SKM-1 (cell line): ENCODE data around the gene SNX13.

Experiments
- DNase-seq: peaks from one replicate; lab custom pipeline; 2025; ENCODE audit not compliant: unreplicated experiment; lab: John Stamatoyannopoulos, UW

Gene SNX13

GRCh38 chr7:17940302-17940883 lies at the start of gene SNX13:
TSS of gene SNX13 (minus strand) at chr7:17940494. CDS start at chr7:17940295, 199 bp downstream.
- DNase-seq, result peak; percentile 46

GRCh38 chr7:17989546-17989945 lies 49.3 kb upstream of the SNX13 start:
- no peak for DNase-seq

DNA sequence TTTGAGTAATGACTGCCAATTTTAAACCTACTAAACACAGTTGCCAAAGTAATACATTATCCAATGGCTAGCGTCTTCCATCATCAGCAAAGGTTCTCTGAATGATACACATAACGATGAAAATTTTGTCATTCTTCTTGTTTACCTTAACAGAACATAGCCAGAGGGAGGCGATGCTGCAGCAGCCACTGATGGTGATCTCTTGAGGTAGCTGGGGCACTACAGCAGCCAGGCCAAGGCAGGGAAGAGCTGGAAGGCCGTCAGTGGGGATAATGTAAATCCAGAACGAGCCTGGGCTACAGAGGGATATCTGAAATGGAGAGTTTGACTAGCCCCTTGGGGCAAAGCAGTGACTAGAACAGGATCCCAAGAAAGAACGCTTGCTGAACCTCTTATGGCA lies 48.6 kb upstream of the SNX13 start:
- no peak for DNase-seq

DNA sequence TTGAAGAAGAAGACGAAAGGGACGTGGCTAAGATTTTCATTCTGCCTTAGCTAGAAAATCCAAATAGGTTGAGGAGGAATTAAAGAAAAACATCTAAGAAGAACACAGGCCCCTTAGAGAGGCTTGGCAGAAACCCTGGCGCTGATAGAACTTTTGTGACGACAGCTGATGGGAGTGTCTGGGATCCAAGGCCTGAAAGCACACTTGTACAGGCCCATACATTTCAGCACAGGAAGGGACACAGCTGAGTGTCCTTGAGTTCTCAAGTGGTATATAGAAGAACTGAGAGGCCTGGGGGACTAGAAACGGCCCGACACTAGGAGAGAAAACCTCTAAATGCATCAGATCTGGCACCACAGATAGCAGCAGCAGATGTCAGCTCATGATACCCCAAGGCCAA lies 47.8 kb upstream of the SNX13 start:
- no peak for DNase-seq

DNA sequence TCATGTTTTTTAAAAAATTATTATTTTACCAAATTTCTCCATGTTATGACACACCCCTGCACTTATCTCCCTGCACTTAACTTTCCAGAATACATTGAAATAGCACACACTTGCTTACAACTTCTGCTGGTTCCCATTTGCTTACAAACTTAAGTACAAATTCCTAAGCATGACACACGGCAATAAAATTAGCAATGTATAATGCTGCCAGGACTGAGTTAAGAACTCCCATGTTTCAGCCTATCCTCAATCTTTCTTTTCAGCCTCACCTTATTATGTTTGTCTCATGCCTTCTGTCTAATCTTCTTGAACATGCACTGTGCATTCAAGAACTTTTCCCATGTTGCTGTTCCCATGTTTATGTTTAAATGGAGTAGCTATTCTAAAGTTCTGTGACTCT lies 46.6 kb upstream of the SNX13 start:
- DNase-seq, result no peak

DNA sequence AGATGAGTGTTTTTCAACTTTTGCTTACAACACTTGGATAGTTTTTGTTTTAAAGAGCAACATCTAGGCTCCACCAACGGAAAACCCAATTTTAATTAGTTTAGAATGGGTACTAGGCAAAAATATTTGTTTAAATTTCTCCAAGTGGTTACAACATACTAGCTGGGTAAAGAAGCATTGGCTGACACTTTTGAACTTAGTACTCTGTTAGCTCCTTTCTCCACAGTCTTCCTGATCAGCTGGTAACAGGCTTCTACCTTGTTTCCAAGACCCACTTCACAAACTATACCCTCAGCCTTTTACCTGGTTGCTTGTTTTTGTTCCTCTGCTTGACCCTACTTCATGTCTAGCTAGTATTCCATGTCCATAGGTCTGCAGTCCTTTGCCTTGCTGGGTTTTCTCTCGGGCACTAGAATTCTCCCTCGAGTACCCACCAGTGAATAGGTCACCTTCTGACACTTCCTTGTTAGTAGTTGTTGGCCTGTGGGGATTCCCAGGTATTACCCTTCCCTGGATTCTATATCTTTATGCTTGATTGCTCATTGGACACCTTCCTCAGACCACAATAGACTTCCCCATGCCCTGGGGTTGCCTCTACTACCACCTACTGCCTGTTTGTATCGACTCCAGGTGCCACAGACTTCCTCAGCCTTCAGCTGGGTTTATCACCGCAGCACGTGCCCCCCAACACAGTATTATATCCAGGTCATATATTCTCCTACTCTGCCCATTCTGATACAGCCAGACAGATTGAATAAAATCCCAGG lies 45.4 kb upstream of the SNX13 start:
- no peak for DNase-seq

DNA sequence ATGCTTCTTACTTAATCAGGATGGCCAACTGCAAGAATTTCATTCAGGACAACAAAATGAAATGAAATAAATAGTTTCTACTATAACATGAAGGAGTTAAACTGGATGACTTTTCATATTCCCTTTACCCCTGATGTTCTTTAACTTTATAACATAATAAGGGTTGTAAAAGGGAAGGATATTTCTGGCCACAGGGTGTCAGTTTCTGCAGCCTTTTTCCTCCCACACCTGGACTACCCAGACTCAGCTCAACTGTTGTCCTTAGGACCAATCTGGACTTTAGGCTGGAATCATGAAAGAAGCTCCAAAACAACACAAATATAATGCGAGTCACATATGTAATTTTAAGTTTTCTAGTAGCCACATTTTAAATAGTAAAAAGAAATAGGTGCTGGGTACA lies 44.0 kb upstream of the SNX13 start:
- no peak for DNase-seq

GRCh38 chr7:17983221-17984062 lies 43.1 kb upstream of the SNX13 start:
- no peak for DNase-seq

DNA sequence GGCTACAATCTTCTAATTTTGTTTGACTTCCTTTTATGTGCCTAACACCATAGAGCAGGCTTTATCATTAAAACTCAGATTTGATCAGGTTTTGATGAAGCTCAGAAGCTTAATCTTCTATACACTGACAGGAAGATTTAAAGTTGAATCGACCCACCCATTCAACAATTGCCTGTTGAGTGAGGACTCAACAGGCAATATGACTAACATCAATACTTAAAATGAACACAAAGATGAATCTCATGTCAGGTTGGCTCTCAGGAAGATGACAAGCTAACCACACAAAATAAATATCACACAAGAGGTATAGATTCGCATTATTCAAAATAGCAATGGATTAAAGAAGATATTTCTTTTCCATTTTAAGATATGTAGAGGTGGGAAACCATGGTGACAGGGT lies 36.7 kb upstream of the SNX13 start:
- no peak for DNase-seq

- no peak for DNase-seq
Observed at GRCh38 chr7:17971411-17971810, 31.1 kb upstream of the SNX13 start.

DNA sequence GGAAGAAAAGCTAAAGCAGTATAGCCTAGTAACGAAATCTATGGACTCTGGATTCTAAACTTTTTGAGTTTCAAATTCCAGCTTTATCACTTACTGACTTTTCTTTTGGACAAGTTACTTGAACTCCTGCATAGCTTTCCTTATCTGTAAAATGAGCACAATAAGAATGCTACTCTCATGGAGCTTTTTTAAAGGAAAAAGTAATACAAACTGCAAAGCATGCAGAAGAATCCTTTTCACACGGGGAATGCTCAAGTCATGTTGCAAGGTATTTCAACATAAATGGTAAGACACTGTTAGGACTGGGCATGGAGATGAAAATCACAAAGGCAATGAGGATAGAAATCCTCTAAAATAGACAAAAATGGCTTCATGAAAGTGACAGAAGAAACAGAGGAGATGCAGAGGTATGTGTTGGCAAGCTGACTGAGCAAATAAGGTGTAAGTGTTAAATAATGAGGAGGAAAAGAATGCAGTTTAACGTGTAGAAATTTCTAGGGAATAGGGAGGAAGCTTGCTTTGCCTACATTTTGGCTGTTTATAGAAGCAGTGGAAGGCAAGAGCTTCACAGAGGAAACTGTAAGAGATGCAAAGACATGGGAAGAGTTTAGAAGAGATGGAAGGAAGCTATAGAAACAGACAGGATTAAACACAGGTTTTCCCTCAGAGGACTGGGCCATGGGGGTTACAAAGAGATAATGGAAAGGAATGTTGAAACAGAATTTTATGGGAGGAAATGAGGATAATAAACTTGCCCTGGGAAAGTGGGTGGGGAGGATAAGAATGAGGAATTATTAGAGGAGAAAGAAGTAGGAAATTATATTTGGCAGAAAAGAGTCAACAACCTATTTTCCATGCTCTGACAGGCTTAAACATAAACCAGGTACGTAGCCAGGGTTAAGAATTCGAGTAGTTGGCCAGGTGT lies 28.8 kb upstream of the SNX13 start:
- DNase-seq, result no peak

GRCh38 chr7:17966706-17967105 lies 26.4 kb upstream of the SNX13 start:
- DNase-seq, result no peak

GRCh38 chr7:17965603-17966002 lies 25.3 kb upstream of the SNX13 start:
- DNase-seq, result no peak

- DNase-seq, result no peak
Observed at GRCh38 chr7:17963281-17963680, 23.0 kb upstream of the SNX13 start.

- no peak for DNase-seq
Observed at GRCh38 chr7:17962652-17963051, 22.4 kb upstream of the SNX13 start.

GRCh38 chr7:17957871-17958270 lies 17.6 kb upstream of the SNX13 start:
- DNase-seq, result no peak

GRCh38 chr7:17952387-17952786 lies 12.1 kb upstream of the SNX13 start:
- DNase-seq, result no peak

DNA sequence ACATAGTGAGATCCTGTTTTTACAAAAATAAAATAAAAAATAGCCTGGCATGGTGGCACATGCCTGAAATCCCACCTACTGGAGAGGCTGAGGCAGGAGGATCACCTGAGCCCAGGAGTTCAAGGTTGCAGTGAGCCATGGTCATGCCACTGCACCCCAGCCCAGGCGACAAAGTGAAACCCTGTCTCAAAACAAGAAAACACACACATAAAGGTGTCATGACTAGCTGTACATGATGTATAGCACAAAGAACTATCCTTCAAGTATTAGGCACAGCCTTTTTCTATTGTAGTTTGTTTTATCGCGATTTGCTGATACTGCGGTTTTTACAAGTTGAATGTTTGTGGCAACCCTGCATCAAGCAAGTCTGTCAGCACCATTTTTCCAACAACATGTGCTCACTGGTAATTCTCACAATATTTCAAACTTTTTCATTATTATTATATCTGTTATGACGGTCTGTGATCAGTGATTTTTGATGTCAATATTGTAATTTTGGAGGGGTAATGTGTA lies 11.5 kb upstream of the SNX13 start:
- DNase-seq, result no peak

DNA sequence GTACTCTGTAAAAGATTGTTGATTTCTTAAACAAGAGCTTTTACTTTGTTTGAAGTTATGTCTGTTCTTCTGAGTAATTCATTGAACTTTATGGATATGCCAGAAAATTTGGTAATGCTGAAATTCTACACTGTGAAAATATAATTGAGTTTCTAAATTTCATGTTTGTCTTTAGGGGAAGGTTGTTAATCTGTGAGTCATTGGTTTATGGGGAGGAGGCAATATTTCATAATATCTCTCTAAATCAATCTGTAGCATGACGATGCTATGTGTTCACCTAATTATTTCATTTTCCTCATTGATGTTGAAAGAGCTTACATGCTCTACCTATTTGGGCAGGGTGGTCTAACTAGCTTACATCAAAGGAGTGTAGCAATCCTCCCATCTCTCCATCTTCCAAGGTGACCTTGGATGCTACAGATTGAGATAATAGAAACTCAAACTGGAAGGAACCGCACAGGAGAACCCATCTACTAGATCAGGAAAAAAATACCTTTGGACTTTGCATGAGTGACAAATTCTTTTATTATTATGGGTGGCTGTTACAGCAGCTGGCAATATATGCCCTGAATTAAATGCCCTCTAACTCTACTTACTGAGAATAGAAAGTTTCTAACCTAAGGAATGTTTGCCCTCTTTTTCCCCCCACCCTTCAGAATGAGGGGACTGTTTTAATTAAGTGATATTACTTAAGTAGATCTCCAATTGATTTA lies 8.4 kb upstream of the SNX13 start:
- DNase-seq, result no peak

GRCh38 chr7:17947620-17948019 lies 7.3 kb upstream of the SNX13 start:
- DNase-seq, result no peak
